ENCODE measurements around the gene NSD1. TPM values are rescaled to one million over a fixed set of nuclear protein-coding genes. Genes with fewer than 3 reads are reported as not detected.

NSD1 gene
- total and polyA plus RNA-seq, 9 of the 15 experiments (the other 6 are each of a cell fraction or from before 2014, with no cell fraction given): 3.8 to 51.0 (median 24.7) TPM

DNA sequence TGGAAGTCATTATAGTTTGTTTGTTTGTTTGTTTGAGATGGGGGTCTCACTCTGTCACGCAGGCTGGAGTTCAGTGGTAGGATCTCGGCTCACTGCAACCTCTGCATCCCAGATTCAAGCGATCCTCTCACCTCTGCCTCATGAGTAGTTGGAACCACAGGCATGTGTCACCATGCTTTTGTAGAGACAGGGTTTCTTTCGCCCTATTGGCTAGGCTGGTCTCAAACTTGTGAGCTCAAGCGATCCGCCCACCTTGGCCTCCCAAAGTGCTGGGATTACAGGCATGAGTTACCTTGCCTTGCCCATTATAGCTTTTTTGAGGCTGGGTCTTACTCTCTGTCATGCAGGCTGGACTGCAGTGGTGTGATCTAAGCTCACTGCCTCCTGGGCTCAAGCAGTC, 28.8 kb downstream of the NSD1 start:
- CTCF ChIA-PET (ENCODE audit: low intra/inter-chr PET ratio): no interaction called here

DNA sequence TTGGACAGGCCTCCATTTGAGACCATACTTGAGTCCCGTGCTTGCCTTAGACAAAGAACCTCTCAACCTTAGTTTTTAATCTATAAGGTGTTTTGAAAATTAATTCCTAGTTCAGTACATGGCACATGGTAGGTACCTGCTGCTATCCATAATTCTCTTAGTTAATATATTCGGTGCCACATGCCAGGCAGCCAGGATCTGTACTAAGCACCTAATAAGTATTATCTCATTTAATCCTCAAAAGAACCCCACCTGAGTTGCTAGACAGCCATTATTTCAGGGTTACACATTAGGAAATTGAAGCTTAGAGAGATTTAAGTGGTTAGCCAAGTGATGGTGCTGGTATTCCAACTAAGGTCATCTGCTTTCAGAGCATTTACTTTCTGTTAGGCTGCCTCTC, 29.9 kb downstream of the NSD1 start:
- Histone ChIP-seq H3K9me3 (replicated peaks; ENCODE audit: control insufficient read depth, insufficient read depth, low read depth, low read length) (no peaks in the 10 kb centered on the region), H3K27ac (ENCODE audit: extremely low read depth, low read depth, low read length) (no peak overlapping the region), H3K9me1 (ENCODE audit: control insufficient read depth, insufficient read depth, low read length) (no peaks in the 10 kb centered on the region), H3K36me3 (ENCODE audit: control insufficient read depth, insufficient read depth, low read length) (peaks cover 31% of the 10 kb centered on the region; the same call in 2 of the 3 replicates), H3K4me2 (ENCODE audit: insufficient read depth, low read length) (no peak overlapping the region), H3K4me1 (replicated peaks in 1 of 2; ENCODE audit: control insufficient read depth in 2 of 2, insufficient read depth in 2 of 2, low read length in 2 of 2) (no peaks in the 10 kb centered on the region; a peak in 1 of 5 replicates), H3K9ac (ENCODE audit: insufficient read depth in 1 of 2, low read depth in 2 of 2, low read length in 2 of 2) (no peak overlapping the region), H3K4me3 (no peak overlapping the region), H4K20me1 (replicated peaks; ENCODE audit: control insufficient read depth, insufficient read depth, low read length) (no peaks in the 10 kb centered on the region), H3K79me2 (ENCODE audit: control insufficient read depth, insufficient read depth, low read length) (peaks cover 65% of the 10 kb centered on the region), H3K27me3 (ENCODE audit: control insufficient read depth in 2 of 2, insufficient read depth in 2 of 2, low read length in 2 of 2) (no peaks in the 10 kb centered on the region), H2AFZ (ENCODE audit: low read depth, low read length) (no peak overlapping the region)
- WGBS (ENCODE audit: insufficient coverage, low coverage, missing lambda C conversion rate): 96% methylated on average over 2 of the region's 2 CpGs
- no peak for ATAC-seq
- no peak for FAIRE-seq
- ChIA-PET POLR2A (interaction anchor here (0.6 to 1.4 kb wide), 4 partner anchors 10 to 483 kb away, joined by 3 to 4 read pairs (median 4); no protein-coding TSS in a partner anchor), CTCF (ENCODE audit: low intra/inter-chr PET ratio) (no interaction called here)
- BruUV-seq (replicated peaks): no TSS peak
- no peak for DNase-seq (ENCODE audit: extremely low read depth in 1 of 4, low spot score in 3 of 4)
- intact Hi-C loops (cut with micrococcal nuclease) (no loop called here), in situ Hi-C loops (cut with MboI) (no loop called here)
- no peak for TF ChIP-seq MAFK (IDR thresholded peaks at IDR 0.05; ENCODE audit: low read length)
- TF ChIP-seq ZNF232 (CRISPR knock-in tag; IDR thresholded peaks at IDR 0.05): no peak
- TF ChIP-seq AFF4 (CRISPR knock-in tag; IDR thresholded peaks at IDR 0.05): no peak
- no peak for TF ChIP-seq ZNF583 (CRISPR knock-in tag; IDR thresholded peaks at IDR 0.05)
- TF ChIP-seq, protein P1, sequence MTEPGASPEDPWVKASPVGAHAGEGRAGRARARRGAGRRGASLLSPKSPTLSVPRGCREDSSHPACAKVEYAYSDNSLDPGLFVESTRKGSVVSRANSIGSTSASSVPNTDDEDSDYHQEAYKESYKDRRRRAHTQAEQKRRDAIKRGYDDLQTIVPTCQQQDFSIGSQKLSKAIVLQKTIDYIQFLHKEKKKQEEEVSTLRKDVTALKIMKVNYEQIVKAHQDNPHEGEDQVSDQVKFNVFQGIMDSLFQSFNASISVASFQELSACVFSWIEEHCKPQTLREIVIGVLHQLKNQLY (CRISPR knock-in tag; conservative IDR thresholded peaks at IDR 0.05): no peak
- TF ChIP-seq, protein P2, sequence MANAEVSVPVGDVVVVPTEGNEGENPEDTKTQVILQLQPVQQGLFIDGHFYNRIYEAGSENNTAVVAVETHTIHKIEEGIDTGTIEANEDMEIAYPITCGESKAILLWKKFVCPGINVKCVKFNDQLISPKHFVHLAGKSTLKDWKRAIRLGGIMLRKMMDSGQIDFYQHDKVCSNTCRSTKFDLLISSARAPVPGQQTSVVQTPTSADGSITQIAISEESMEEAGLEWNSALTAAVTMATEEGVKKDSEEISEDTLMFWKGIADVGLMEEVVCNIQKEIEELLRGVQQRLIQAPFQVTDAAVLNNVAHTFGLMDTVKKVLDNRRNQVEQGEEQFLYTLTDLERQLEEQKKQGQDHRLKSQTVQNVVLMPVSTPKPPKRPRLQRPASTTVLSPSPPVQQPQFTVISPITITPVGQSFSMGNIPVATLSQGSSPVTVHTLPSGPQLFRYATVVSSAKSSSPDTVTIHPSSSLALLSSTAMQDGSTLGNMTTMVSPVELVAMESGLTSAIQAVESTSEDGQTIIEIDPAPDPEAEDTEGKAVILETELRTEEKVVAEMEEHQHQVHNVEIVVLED (CRISPR knock-in tag; IDR thresholded peaks at IDR 0.05): no peak
- no peak for TF ChIP-seq PHB (CRISPR knock-in tag; IDR thresholded peaks at IDR 0.05)

More for the DNA sequence above, 28.8 kb downstream of the NSD1 start:
- Histone ChIP-seq H3K9me1 (ENCODE audit: control insufficient read depth, insufficient read depth, low read length) (no peaks in the 10 kb centered on the region), H3K27ac (ENCODE audit: extremely low read depth, low read depth, low read length) (no peak overlapping the region), H4K20me1 (replicated peaks; ENCODE audit: control insufficient read depth, insufficient read depth, low read length) (no peaks in the 10 kb centered on the region), H3K9ac (ENCODE audit: insufficient read depth in 1 of 2, low read depth in 2 of 2, low read length in 2 of 2) (0 out of 4 replicates have a peak overlapping the region, but pooled peaks of 1 of the 2 experiments have one; percentile 26), H3K79me2 (ENCODE audit: control insufficient read depth, insufficient read depth, low read length) (peaks cover 64% of the 10 kb centered on the region), H2AFZ (ENCODE audit: low read depth, low read length) (no peak overlapping the region), H3K27me3 (ENCODE audit: control insufficient read depth in 2 of 2, insufficient read depth in 2 of 2, low read length in 2 of 2) (no peaks in the 10 kb centered on the region), H3K4me2 (ENCODE audit: insufficient read depth, low read length) (no peak overlapping the region), H3K4me3 (no peak overlapping the region), H3K4me1 (replicated peaks in 1 of 2; ENCODE audit: control insufficient read depth in 2 of 2, insufficient read depth in 2 of 2, low read length in 2 of 2) (no peaks in the 10 kb centered on the region; a peak in 1 of 5 replicates), H3K36me3 (ENCODE audit: control insufficient read depth, insufficient read depth, low read length) (peaks cover 28% of the 10 kb centered on the region; the same call in 2 of the 3 replicates), H3K9me3 (replicated peaks; ENCODE audit: control insufficient read depth, insufficient read depth, low read depth, low read length) (no peaks in the 10 kb centered on the region)
- intact Hi-C loops (cut with micrococcal nuclease): no loop called here
- BruUV-seq (replicated peaks): no TSS peak
- POLR2A ChIA-PET: interaction anchor here (0.6 to 1.0 kb wide), 3 partner anchors 8 to 800 kb away, joined by 3 read pairs; no protein-coding TSS in a partner anchor
- no peak for TF ChIP-seq NR2F6 (CRISPR knock-in tag; IDR thresholded peaks at IDR 0.05)
- ATAC-seq (no peak), FAIRE-seq (no peak), DNase-seq (ENCODE audit: extremely low read depth in 1 of 4, low spot score in 3 of 4) (no peak)
- in situ Hi-C loops (cut with MboI): no loop called here
- 93% methylated on average over 6 of the region's 6 CpGs for WGBS (ENCODE audit: insufficient coverage, low coverage, missing lambda C conversion rate)

Data from K562 (cell line).